ENCODE results near the gene SH3RF3.

Gene SH3RF3

DNA sequence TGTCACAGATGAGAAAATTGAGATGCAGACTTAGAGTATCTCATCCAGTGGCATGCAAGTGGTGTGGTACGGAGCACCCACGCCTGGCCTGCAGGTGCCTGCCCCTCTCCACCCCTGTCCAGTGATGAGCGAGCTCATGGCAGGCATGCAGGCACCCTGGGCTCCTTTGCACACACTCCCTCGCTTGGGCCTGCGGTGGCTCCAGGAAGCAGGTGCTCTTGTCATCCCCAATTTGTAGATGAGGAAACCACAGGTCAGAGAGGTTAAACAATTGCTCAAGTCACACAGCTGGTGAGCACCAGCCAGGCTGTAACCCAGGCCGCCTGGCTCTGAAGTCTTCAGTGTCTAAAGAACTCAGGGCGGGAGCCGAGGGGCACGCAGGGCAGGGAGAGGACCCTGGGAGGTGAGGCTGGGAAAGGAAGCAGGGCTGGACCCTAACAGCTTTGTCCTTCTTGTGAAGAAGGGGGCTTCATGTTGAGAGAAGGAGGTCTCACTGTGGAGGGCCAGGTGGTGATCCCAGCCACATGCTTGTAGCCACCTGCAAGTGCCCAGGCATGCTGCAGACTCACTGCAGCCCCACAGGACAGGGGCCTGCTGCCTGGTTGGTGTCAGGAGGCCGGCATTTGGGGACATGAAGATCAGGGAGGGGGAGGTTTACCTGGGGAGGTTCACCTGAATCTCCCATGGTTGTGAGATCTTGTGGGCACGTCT is 166.2 kb downstream of the SH3RF3 start:
- Histone ChIP-seq H3K4me3 (ENCODE audit: severe bottlenecking) (no peak overlapping the region), H3K27me3 (ENCODE audit: insufficient read depth, poor library complexity, severe bottlenecking) (no peaks in the 10 kb centered on the region), H3K4me1 (ENCODE audit: insufficient read depth, poor library complexity, severe bottlenecking) (no peaks in the 10 kb centered on the region), H3K36me3 (ENCODE audit: low read depth) (no peaks in the 10 kb centered on the region), H3K27ac (ENCODE audit: poor library complexity, severe bottlenecking) (no peak overlapping the region), H3K9me3 (ENCODE audit: severe bottlenecking) (no peaks in the 10 kb centered on the region)
- ATAC-seq (ENCODE audit: low read depth) (no peak), DNase-seq (ENCODE audit: low spot score) (no peak)
- TF ChIP-seq, protein P1, sequence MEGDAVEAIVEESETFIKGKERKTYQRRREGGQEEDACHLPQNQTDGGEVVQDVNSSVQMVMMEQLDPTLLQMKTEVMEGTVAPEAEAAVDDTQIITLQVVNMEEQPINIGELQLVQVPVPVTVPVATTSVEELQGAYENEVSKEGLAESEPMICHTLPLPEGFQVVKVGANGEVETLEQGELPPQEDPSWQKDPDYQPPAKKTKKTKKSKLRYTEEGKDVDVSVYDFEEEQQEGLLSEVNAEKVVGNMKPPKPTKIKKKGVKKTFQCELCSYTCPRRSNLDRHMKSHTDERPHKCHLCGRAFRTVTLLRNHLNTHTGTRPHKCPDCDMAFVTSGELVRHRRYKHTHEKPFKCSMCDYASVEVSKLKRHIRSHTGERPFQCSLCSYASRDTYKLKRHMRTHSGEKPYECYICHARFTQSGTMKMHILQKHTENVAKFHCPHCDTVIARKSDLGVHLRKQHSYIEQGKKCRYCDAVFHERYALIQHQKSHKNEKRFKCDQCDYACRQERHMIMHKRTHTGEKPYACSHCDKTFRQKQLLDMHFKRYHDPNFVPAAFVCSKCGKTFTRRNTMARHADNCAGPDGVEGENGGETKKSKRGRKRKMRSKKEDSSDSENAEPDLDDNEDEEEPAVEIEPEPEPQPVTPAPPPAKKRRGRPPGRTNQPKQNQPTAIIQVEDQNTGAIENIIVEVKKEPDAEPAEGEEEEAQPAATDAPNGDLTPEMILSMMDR (IDR thresholded peaks at IDR 0.05; ENCODE audit: poor library complexity, severe bottlenecking): no peak

DNA sequence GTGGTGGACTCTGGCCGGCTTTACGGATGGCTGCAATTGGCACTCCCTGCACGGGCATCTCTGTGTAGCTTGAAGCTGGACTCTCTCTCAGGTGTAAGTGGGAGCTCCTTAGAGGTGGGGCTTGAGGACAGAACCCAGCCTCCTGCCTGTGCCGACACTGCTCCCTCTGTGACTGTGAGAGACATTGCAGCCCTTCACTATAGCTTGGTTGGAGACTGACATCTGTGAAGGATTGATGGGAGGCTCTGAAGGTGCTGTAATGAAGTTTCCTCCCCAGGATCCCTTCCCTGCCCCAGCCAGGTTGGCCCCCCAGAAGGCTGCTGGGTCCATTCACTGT is 166.7 kb downstream of the SH3RF3 start:
- Histone ChIP-seq H3K36me3 (ENCODE audit: low read depth) (no peaks in the 10 kb centered on the region), H3K27me3 (ENCODE audit: insufficient read depth, poor library complexity, severe bottlenecking) (no peaks in the 10 kb centered on the region), H3K27ac (ENCODE audit: poor library complexity, severe bottlenecking) (no peak overlapping the region), H3K9me3 (ENCODE audit: severe bottlenecking) (no peaks in the 10 kb centered on the region), H3K4me3 (ENCODE audit: severe bottlenecking) (no peak overlapping the region), H3K4me1 (ENCODE audit: insufficient read depth, poor library complexity, severe bottlenecking) (no peaks in the 10 kb centered on the region)
- TF ChIP-seq, protein P1 (IDR thresholded peaks at IDR 0.05; ENCODE audit: poor library complexity, severe bottlenecking): no peak
- DNase-seq (ENCODE audit: low spot score) (no peak), ATAC-seq (ENCODE audit: low read depth) (peak; percentile 38; the same call in 2 of the 3 replicates)

DNA sequence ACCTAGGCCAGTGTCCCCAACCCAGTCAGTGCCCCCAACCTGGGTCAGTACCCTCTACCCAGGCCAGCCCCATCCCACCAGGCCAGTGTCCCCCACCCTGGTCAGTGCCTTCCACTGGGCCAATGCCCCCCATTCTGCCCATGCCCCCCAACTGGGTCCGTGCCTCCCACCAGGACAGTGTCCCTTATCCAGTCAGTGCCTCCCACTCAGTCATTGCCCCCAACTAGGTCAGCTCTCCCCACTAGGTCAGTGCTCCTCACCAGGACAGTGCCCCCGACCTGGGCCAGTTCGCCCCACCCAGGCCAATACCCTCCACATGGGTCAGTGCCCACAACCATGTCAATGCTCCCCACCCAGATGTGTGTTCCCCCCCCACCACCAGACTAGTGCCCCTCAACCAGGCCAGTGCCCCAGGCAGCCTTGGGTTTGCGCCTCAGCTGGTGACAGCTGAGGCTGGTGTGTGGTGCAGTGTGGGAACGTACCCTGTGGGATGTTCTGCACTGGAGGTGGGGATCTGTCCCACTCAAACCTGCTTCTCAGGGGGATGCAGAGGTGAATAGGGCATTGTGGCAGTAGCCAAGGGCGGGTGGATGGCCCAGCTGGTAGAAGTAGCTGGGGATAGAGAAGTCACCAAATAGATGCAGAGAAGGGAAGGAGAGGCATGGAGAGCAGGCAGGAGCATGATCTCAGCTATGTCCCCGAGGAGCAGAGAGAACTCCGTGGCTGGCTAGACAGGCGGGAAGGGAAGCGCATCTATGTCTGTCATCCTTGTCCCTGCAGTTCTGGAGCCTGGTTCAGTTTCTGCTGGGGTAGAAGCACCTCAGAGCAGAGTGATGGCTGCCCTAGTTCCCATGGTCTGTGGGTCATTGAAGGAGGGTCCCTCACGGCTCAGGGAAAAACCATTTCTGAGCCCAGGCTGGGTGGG is 168.8 kb downstream of the SH3RF3 start:
- TF ChIP-seq, protein P1 (IDR thresholded peaks at IDR 0.05; ENCODE audit: poor library complexity, severe bottlenecking): no peak
- Histone ChIP-seq H3K9me3 (ENCODE audit: severe bottlenecking) (no peaks in the 10 kb centered on the region), H3K27me3 (ENCODE audit: insufficient read depth, poor library complexity, severe bottlenecking) (no peaks in the 10 kb centered on the region), H3K36me3 (ENCODE audit: low read depth) (no peaks in the 10 kb centered on the region), H3K4me3 (ENCODE audit: severe bottlenecking) (no peak overlapping the region), H3K4me1 (ENCODE audit: insufficient read depth, poor library complexity, severe bottlenecking) (no peaks in the 10 kb centered on the region), H3K27ac (ENCODE audit: poor library complexity, severe bottlenecking) (no peak overlapping the region)
- no peak for ATAC-seq (ENCODE audit: low read depth)
- no peak for DNase-seq (ENCODE audit: low spot score)

DNA sequence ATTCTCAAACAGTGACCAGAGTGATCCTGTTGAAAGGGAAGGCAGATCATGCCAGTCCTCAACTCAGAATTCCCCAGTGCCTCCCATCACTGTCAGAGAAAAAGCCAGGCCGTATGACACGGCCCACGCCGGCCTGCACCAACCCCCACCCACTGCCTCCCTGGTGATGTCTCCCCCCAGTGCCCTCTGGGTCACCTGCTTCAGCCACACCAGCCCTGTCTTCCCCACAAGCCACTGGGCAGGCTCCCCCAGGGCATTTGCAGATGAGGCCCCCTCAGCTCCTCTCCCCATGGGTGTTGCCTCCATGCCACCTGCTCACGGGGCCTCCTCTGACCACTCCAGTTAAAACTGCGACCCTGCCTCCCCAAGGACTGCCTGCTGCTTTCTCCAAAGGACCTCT is 169.8 kb downstream of the SH3RF3 start:
- H3K4me3 ChIP-seq (ENCODE audit: severe bottlenecking): no peak overlapping the region
- ATAC-seq (ENCODE audit: low read depth): no peak
- no peaks in the 10 kb centered on the region for H3K27me3 ChIP-seq (ENCODE audit: insufficient read depth, poor library complexity, severe bottlenecking)
- DNase-seq (ENCODE audit: low spot score): no peak
- TF ChIP-seq, protein P1 (IDR thresholded peaks at IDR 0.05; ENCODE audit: poor library complexity, severe bottlenecking): no peak
- no peaks in the 10 kb centered on the region for H3K4me1 ChIP-seq (ENCODE audit: insufficient read depth, poor library complexity, severe bottlenecking)
- H3K36me3 ChIP-seq (ENCODE audit: low read depth): no peaks in the 10 kb centered on the region
- H3K9me3 ChIP-seq (ENCODE audit: severe bottlenecking): no peaks in the 10 kb centered on the region
- no peak overlapping the region for H3K27ac ChIP-seq (ENCODE audit: poor library complexity, severe bottlenecking)

All from RWPE2 (cell line).